Gastroesophageal sphincter (tissue), 3 donors: ENCODE results near the gene CCNL1.

ENCODE experiments used
- POLR2A ChIP-seq, 2 donors: fragments of 450-650 bp; IDR thresholded peaks; one replicate each; pipeline ENCODE4 v1.6.1; 2017; ENCODE audit warnings: antibody characterized with exemption in 2 of 2, mild to moderate bottlenecking in 2 of 2, moderate library complexity in 1 of 2
- TF ChIP-seq, protein P1 (sequence below), 4 experiments: fragments of 200-600 bp in 2 of 4; fragments of 450-650 bp in 2 of 4; sonication (generic) in 1 of 4; IDR thresholded peaks; one replicate each; pipeline ENCODE4 v1.5.1; 2017 to 2019; ENCODE audit warnings: antibody characterized with exemption in 4 of 4, mild to moderate bottlenecking in 2 of 4, moderate library complexity in 2 of 4

DNA sequence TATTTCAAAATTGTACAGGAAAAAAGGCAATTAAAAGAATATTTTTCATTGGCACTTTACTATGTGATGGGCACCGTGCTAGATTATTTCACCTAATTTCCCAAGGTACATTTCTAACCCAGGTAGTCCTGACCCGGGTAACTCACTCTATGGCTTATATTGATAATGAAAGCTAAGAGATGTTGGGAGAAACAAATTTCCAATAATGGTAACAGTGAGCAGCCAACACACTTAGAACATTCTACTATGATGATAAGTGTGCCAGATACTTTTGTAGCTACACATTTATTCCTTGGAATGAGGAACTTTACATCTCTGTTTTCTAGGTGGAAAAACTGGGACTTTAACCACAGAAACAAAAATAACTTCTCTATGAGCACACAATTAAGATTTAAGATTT, 7.5 kb downstream of the CCNL1 start:
- no peak for TF ChIP-seq POLR2A (IDR thresholded peaks at IDR 0.05)
- TF ChIP-seq, protein P1, sequence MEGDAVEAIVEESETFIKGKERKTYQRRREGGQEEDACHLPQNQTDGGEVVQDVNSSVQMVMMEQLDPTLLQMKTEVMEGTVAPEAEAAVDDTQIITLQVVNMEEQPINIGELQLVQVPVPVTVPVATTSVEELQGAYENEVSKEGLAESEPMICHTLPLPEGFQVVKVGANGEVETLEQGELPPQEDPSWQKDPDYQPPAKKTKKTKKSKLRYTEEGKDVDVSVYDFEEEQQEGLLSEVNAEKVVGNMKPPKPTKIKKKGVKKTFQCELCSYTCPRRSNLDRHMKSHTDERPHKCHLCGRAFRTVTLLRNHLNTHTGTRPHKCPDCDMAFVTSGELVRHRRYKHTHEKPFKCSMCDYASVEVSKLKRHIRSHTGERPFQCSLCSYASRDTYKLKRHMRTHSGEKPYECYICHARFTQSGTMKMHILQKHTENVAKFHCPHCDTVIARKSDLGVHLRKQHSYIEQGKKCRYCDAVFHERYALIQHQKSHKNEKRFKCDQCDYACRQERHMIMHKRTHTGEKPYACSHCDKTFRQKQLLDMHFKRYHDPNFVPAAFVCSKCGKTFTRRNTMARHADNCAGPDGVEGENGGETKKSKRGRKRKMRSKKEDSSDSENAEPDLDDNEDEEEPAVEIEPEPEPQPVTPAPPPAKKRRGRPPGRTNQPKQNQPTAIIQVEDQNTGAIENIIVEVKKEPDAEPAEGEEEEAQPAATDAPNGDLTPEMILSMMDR (IDR thresholded peaks at IDR 0.05): no peak
